ENCODE measurements around the gene PEDS1. TPM values are rescaled to one million over a fixed set of nuclear protein-coding genes. Genes with fewer than 3 reads are reported as not detected.
A peak's percentile ranks its signal among the peaks of the same experiment; 100 is the strongest.

PEDS1 gene
- total RNA-seq, 1 donor from 2014 or later, result 26.3 TPM

DNA sequence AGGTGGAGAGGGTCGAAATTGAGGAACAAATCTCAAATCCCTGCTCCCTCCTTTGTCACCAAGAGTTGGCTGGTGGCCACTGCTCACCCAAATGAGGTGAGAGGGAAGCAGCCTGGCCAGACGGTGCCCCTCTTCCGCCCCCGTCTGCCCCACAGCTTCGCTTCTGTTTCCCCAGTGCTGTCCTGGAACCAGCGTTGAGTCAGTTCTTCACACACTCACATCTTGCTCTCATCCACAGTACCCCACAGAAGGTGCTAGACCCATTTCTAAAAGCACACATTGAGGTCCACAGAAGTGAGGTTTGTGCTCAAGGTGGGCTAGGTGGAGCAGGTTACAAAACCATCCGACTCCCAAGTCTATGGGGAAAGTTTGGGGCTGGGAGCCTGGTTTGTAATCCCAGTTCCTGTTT is 40.9 kb upstream of the PEDS1 start:
- peak overlapping the region; percentile 94 for H3K4me3 Mint-ChIP-seq
- intact Hi-C loops (cut with micrococcal nuclease), result loop anchor here (5.0 to 10.0 kb wide), 2 partner anchors 90 to 188 kb away; no protein-coding TSS in a partner anchor
- no peaks in the 10 kb centered on the region for H3K9me3 Mint-ChIP-seq
- H3K36me3 Mint-ChIP-seq (ENCODE audit: low read depth), result peaks cover 20% of the 10 kb centered on the region
- no peaks in the 10 kb centered on the region for H3K27me3 Mint-ChIP-seq
- DNase-seq, result no peak
- H3K27ac Mint-ChIP-seq, result peak overlapping the region; percentile 52
- peaks cover 32% of the 10 kb centered on the region for H3K4me1 Mint-ChIP-seq

DNA sequence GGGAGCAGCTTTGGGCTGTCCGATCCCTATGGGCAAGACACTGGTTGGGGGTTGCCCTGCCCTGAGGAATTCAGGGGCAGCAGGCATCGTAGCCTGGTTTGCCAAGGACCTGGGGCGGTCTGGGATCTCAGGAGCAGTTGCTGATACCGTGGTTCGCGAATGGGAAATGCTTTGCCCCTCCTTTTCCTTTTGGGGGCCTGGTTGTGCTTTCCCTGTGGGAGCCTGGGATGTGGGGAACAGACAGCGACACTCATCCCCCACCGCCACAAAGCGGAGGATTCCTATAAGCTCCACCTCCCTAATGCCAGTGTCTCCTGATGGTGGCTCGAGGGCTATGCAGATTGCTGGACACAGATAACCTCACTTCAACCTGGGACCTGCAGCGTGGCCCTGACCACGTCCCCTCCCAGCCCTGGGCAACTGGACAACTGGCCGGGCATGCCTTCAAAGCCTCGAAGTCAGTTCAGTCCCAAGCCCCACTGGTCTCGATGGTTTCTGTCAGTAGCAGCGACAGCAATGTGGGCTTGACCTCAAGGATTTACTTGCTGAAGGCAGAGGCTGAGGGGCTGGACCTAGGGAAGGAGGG is 40.4 kb upstream of the PEDS1 start:
- no peaks in the 10 kb centered on the region for H3K27me3 Mint-ChIP-seq
- H3K36me3 Mint-ChIP-seq (ENCODE audit: low read depth), result peaks cover 20% of the 10 kb centered on the region
- intact Hi-C loops (cut with micrococcal nuclease), result loop anchor here (5.0 to 10.0 kb wide), 2 partner anchors 91 to 188 kb away; no protein-coding TSS in a partner anchor
- H3K27ac Mint-ChIP-seq, result peak overlapping the region; percentile 34
- DNase-seq, result no peak
- H3K4me1 Mint-ChIP-seq, result peaks cover 32% of the 10 kb centered on the region
- H3K9me3 Mint-ChIP-seq, result no peaks in the 10 kb centered on the region
- peak overlapping the region; percentile 94 for H3K4me3 Mint-ChIP-seq

DNA sequence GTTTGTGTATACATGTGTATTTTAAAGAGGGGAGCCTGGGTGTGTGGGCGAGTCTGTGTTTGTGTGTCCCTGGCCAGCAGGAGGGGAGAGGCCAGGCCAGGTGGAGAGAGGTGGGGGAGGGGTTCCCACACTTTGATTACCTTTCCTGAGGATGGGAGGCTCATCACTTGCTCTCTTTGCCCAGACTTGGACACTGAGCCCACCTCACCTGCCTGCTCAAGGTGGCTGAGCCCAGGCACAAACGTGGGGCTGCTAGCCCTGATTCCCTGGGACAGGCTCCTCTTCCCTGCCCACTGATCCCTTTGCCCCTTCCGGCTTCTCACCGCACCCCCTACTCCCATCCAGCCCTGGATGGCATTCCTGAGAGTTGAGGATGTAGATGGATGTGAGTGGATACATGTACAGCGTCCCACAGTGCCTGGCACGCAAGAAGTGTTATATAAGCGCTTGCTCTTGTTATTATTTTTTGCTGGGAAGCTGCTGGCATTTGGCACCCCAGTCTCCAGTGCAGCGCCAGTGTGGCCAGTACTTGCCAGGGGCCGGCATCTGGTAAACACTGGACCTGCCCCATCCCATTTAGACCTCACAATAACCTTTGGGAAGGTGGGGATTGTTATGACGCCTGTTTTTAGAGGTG is 39.8 kb upstream of the PEDS1 start:
- Mint-ChIP-seq H3K4me3 (peak overlapping the region; percentile 94), H3K27me3 (no peaks in the 10 kb centered on the region), H3K4me1 (peaks cover 35% of the 10 kb centered on the region), H3K36me3 (ENCODE audit: low read depth) (peaks cover 20% of the 10 kb centered on the region), H3K27ac (peak overlapping the region; percentile 97), H3K9me3 (no peaks in the 10 kb centered on the region)
- DNase-seq, result no peak
- intact Hi-C loops (cut with micrococcal nuclease), result loop anchor here (5.0 to 10.0 kb wide), 2 partner anchors 91 to 189 kb away; no protein-coding TSS in a partner anchor

DNA sequence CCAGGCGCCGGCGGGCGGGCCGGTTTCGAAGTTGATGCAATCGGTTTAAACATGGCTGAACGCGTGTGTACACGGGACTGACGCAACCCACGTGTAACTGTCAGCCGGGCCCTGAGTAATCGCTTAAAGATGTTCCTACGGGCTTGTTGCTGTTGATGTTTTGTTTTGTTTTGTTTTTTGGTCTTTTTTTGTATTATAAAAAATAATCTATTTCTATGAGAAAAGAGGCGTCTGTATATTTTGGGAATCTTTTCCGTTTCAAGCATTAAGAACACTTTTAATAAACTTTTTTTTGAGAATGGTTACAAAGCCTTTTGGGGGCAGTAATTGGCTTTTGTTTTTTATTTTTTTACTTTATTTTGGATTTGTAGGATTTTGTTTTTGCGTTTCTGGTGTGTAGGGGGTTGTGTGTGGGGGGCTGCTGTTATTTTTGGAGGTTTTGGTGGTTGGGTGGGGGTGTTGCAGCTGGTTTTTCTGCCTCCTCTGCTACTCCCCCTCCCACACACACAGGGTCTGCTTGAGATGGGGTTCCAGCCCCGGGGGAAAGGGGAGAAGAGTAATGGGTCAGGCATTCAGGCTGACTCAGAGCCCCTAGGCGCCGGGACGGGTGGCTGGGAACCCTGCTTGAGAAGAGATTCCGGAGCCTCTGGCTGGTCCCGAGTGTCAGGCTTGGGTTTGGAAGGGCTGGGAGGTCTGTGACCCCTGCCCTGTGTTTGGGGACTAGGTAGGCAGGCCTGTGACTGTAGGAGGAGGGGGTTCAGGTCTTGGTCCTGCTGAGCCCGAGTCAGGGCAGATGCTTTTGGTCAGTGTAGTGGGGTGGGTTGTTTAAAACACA is 39.1 kb upstream of the PEDS1 start:
- intact Hi-C loops (cut with micrococcal nuclease), result loop anchor here (5.0 to 10.0 kb wide), 2 partner anchors 92 to 190 kb away; no protein-coding TSS in a partner anchor
- H3K4me1 Mint-ChIP-seq, result peaks cover 34% of the 10 kb centered on the region
- peak overlapping the region; percentile 94 for H3K4me3 Mint-ChIP-seq
- H3K9me3 Mint-ChIP-seq, result no peaks in the 10 kb centered on the region
- peaks cover 20% of the 10 kb centered on the region for H3K36me3 Mint-ChIP-seq (ENCODE audit: low read depth)
- H3K27ac Mint-ChIP-seq, result peak overlapping the region; percentile 97
- H3K27me3 Mint-ChIP-seq, result no peaks in the 10 kb centered on the region
- peak; percentile 94 for DNase-seq

DNA sequence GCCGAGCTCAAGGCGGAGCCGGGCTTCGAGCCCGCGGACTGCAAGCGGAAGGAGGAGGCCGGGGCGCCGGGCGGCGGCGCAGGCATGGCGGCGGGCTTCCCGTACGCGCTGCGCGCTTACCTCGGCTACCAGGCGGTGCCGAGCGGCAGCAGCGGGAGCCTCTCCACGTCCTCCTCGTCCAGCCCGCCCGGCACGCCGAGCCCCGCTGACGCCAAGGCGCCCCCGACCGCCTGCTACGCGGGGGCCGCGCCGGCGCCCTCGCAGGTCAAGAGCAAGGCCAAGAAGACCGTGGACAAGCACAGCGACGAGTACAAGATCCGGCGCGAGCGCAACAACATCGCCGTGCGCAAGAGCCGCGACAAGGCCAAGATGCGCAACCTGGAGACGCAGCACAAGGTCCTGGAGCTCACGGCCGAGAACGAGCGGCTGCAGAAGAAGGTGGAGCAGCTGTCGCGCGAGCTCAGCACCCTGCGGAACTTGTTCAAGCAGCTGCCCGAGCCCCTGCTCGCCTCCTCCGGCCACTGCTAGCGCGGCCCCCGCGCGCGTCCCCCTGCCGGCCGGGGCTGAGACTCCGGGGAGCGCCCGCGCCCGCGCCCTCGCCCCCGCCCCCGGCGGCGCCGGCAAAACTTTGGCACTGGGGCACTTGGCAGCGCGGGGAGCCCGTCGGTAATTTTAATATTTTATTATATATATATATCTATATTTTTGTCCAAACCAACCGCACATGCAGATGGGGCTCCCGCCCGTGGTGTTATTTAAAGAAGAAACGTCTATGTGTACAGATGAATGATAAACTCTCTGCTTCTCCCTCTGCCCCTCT is 38.2 kb upstream of the PEDS1 start:
- peak; percentile 91 for DNase-seq
- intact Hi-C loops (cut with micrococcal nuclease), result loop anchor here (2.0 to 10.0 kb wide), 3 partner anchors 93 to 539 kb away; partner anchors contain the start of gene PARD6B
- Mint-ChIP-seq H3K27me3 (no peaks in the 10 kb centered on the region), H3K4me1 (peaks cover 30% of the 10 kb centered on the region), H3K36me3 (ENCODE audit: low read depth) (peaks cover 18% of the 10 kb centered on the region), H3K9me3 (no peaks in the 10 kb centered on the region), H3K4me3 (peak overlapping the region; percentile 94), H3K27ac (peak overlapping the region; percentile 97)

DNA sequence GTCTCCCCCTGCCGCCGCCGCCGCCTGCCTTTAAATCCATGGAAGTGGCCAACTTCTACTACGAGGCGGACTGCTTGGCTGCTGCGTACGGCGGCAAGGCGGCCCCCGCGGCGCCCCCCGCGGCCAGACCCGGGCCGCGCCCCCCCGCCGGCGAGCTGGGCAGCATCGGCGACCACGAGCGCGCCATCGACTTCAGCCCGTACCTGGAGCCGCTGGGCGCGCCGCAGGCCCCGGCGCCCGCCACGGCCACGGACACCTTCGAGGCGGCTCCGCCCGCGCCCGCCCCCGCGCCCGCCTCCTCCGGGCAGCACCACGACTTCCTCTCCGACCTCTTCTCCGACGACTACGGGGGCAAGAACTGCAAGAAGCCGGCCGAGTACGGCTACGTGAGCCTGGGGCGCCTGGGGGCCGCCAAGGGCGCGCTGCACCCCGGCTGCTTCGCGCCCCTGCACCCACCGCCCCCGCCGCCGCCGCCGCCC is 37.6 kb upstream of the PEDS1 start:
- DNase-seq, result peak; percentile 93
- intact Hi-C loops (cut with micrococcal nuclease), result loop anchor here (2.0 to 10.0 kb wide), 3 partner anchors 94 to 540 kb away; partner anchors contain the start of gene PARD6B
- H3K9me3 Mint-ChIP-seq, result no peaks in the 10 kb centered on the region
- peaks cover 18% of the 10 kb centered on the region for H3K36me3 Mint-ChIP-seq (ENCODE audit: low read depth)
- H3K4me3 Mint-ChIP-seq, result peak overlapping the region; percentile 82
- peaks cover 1% of the 10 kb centered on the region for H3K27me3 Mint-ChIP-seq
- H3K27ac Mint-ChIP-seq, result peak overlapping the region; percentile 84
- peaks cover 35% of the 10 kb centered on the region for H3K4me1 Mint-ChIP-seq

DNA sequence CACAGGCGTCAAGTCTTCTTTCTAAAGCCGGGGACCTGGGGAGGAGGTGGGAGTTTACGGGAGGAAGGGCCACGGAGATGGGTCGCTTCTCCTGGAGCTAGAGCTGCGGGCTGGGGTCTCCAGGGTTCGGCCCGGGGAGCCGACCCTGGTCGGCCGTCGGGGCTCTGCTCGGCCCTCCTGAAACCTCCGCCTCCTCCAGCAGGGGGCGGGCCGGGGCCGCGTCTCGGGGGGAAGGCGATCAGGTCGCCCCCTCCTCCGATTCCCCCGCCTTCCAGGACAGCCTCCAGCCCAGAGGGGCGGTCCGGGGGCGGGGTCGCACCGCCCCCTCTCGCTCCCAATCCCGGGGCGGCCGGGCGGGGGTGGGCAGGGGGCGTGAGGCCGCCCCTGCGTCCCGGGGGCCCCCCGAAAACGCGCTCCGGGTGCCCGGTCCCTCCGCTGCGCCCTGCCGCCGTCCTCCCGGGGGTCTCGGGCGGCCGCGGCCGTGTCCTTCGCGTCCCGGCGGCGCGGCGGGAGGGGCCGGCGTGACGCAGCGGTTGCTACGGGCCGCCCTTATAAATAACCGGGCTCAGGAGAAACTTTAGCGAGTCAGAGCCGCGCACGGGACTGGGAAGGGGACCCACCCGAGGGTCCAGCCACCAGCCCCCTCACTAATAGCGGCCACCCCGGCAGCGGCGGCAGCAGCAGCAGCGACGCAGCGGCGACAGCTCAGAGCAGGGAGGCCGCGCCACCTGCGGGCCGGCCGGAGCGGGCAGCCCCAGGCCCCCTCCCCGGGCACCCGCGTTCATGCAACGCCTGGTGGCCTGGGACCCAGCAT is 36.9 kb upstream of the PEDS1 start, which contains the start of gene CEBPB:
CEBPB (plus strand) TSS at position 580 of the 814 bp plus-strand sequence; CDS start at position 784, 204 bp downstream.
- peak within 1 kb of the TSS; percentile 82 for H3K4me3 Mint-ChIP-seq
- peak; percentile 96 for DNase-seq
- peak within 1 kb of the TSS; percentile 88 for H3K27ac Mint-ChIP-seq
- peaks cover 8% of the 10 kb centered on the region for H3K27me3 Mint-ChIP-seq
- no peaks in the 10 kb centered on the region for H3K9me3 Mint-ChIP-seq
- peaks cover 33% of the 10 kb centered on the region for H3K4me1 Mint-ChIP-seq
- intact Hi-C loops (cut with micrococcal nuclease), result loop anchor here (1.0 to 10.0 kb wide), 6 partner anchors 94 to 540 kb away; partner anchors contain the start of gene PARD6B
- H3K36me3 Mint-ChIP-seq (ENCODE audit: low read depth), result peaks cover 18% of the 10 kb centered on the region

DNA sequence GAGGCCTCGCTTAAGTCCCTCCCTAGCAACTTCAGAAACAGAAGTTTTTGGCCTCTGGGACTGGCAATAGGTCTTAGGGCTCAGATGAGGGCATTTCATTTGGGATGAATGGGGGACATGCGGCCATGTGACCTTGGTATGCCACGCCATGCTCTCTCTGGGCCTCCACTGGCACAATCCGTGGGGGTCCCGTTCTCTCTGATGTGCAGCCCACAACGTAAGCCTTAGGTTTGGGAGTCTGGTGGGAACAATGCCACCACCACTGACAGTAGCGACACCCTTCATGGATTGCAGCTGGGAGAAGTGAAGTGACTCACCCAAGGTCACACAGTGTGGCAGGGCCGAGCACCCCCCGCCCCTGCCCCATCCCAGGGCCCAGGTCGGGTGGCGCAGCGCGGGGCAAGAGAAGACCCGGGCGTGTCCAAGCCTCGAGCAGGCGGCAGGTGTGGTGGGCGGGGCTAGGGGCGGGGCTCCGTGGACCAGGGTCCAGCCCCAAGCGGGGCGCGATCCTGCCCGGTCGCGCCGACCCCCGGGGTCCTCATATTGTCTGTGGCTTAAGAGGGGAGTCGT is 36.2 kb upstream of the PEDS1 start:
- Mint-ChIP-seq H3K4me3 (peak overlapping the region; percentile 55), H3K36me3 (ENCODE audit: low read depth) (peaks cover 17% of the 10 kb centered on the region), H3K4me1 (peaks cover 29% of the 10 kb centered on the region), H3K9me3 (no peaks in the 10 kb centered on the region), H3K27me3 (peaks cover 12% of the 10 kb centered on the region), H3K27ac (peak overlapping the region; percentile 41)
- intact Hi-C loops (cut with micrococcal nuclease), result loop anchor here (1.0 to 10.0 kb wide), 7 partner anchors 95 to 541 kb away; partner anchors contain the start of gene PARD6B
- DNase-seq, result no peak

DNA sequence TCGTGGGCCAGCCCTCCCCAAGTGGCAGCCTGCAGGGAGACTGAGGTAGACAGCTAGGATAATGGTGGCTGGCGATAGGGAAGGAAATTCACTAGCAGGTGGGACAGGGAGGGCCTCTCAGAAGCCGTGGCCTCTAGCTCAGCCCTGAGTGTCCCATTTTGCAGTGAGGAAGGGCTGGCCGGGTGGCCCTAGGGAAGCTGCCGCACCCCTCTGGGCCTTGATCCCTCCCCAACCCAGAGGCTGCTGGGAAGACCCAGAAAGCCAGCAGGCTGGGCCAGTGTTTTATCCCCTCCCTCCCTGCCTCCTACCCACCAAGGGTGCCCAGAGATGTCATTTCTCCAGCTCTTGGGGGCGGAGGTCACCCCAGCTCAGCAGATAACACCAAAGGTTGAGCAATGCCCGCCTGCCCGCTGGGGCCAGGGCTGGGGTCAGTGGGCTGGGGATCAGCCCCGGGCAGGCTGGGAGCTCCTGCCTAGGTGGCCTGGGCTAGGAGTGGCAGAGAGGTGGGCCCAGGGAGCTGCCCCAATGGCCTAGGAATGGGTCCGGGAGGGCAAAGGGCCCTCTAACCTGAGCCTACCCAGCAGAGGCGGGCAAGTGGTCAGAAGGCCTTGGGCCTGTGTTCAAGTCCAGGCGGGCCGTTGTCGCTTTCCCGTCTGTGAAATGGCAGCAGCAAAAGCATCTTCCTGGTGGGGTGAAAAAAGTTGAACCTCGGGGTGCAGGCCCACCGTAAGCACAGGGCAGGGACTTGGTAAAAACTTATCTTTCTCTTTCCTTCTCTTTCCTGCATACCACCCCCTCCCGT is 35.6 kb upstream of the PEDS1 start:
- Mint-ChIP-seq H3K36me3 (ENCODE audit: low read depth) (peaks cover 13% of the 10 kb centered on the region), H3K9me3 (no peaks in the 10 kb centered on the region), H3K27ac (peak overlapping the region; percentile 38), H3K27me3 (peaks cover 18% of the 10 kb centered on the region), H3K4me3 (no peak overlapping the region), H3K4me1 (peaks cover 25% of the 10 kb centered on the region)
- DNase-seq, result peak; percentile 61
- intact Hi-C loops (cut with micrococcal nuclease), result loop anchor here (5.0 kb wide), 1 partner anchor 383 kb away; no protein-coding TSS in a partner anchor

DNA sequence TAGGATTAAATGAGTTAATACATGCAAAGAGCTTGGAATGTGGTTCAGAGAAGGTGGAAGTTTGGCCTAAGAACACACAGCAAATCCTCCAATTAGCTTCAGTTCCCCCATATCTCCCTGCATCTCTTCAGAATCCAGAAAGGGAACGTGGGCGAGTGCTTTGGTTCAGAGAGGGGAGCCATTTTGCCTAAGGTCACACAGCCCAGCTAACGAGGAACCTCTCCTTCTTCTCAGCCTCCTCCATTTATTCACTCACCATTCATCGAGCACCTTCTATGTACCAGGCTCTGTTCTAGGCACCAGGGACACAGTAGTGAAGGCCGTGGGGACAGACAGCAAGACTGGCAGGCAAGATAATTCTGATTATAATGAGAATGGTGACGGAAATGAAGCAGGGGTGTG is 34.8 kb upstream of the PEDS1 start:
- Mint-ChIP-seq H3K4me3 (no peak overlapping the region), H3K27ac (no peak overlapping the region), H3K9me3 (no peaks in the 10 kb centered on the region)

DNA sequence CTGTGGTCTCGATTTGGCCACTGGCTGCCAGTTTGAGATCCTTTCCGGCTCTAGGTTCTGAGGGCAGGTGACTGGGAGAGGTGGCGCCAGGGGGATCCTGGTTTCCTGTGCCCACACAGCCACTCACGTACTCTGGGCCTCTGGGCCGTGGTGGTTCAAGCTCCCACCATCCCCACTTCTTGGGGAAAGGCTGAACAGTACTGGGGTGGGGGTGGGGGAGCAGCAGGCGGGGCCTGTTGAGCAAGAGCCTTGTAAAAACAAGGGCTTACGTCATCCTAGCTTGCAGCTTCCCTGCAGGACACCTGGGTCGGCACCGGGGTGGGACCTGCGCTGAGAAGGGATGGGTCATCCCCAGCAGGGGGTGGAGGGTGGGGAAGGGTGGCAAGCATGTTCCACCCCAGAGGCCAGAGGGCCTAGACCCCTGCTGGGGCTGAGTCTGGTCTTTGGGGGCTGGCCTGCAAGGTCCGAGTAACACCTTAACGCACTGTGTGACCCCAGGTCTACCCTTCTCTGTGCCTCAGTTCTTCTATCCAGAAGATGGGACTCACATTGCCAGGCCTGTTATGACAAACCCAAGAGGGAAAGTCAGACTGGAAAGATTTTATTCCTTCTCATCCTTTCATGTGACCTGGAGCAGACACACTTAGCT is 34.0 kb upstream of the PEDS1 start:
- no peaks in the 10 kb centered on the region for H3K9me3 Mint-ChIP-seq
- intact Hi-C loops (cut with micrococcal nuclease), result loop anchor here (5.0 kb wide), 1 partner anchor 385 kb away; no protein-coding TSS in a partner anchor
- H3K27me3 Mint-ChIP-seq, result peaks cover 21% of the 10 kb centered on the region
- H3K27ac Mint-ChIP-seq, result no peak overlapping the region
- H3K36me3 Mint-ChIP-seq (ENCODE audit: low read depth), result peaks cover 4% of the 10 kb centered on the region
- H3K4me1 Mint-ChIP-seq, result peaks cover 10% of the 10 kb centered on the region
- H3K4me3 Mint-ChIP-seq, result no peak overlapping the region
- no peak for DNase-seq

More for the DNA sequence above, 34.8 kb upstream of the PEDS1 start:
- Mint-ChIP-seq H3K4me1 (peaks cover 17% of the 10 kb centered on the region), H3K27me3 (peaks cover 21% of the 10 kb centered on the region), H3K36me3 (ENCODE audit: low read depth) (peaks cover 12% of the 10 kb centered on the region)
- intact Hi-C loops (cut with micrococcal nuclease), result loop anchor here (5.0 kb wide), 1 partner anchor 384 kb away; no protein-coding TSS in a partner anchor
- DNase-seq, result no peak

Measured in activated CD4-positive, alpha-beta T cell treated with anti-CD3 and anti-CD28 coated beads, Interleukin-2, amount 10 ng/mL, durations not matched to agents 24 days and 14 days (primary cell).